ENCODE measurements around the gene ADCY5. TPM values are rescaled to one million over a fixed set of nuclear protein-coding genes. Genes with fewer than 3 reads are reported as not detected.

Gene ADCY5
- total RNA-seq, 1 donor from 2014 or later = 25.8 TPM

GRCh38 chr3:123406598-123406997 lies 42.3 kb downstream of the ADCY5 start:
- DNase-seq (ENCODE audit: low spot score) = peak; percentile 71

DNA sequence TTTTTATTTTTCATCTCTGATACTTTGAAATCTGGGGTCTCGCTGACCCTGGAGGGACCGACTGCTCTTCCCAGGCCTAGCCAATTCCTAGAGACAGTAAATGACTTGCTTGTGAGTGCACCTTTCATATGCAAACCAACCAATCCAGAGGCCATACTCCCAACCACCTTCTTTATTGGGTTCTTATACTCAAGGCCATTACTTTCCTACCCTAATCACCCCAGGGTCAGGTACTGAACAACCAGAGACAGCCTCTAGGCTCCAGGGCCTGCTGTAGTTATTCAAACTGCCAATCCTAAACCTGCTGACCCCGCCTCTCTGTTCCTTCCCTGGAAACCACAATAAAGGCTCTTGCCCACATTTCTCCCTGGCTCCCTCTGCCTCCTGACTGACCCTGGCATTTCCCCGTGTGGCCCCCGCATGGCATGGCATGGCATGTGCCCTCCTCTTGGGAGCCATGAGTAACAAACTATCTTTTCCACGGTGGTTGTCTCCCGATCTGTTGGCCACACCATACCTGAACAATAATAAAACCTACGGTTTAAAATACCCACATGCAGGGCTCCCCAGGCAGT lies 42.9 kb downstream of the ADCY5 start:
- no peak for DNase-seq (ENCODE audit: low spot score)

DNA sequence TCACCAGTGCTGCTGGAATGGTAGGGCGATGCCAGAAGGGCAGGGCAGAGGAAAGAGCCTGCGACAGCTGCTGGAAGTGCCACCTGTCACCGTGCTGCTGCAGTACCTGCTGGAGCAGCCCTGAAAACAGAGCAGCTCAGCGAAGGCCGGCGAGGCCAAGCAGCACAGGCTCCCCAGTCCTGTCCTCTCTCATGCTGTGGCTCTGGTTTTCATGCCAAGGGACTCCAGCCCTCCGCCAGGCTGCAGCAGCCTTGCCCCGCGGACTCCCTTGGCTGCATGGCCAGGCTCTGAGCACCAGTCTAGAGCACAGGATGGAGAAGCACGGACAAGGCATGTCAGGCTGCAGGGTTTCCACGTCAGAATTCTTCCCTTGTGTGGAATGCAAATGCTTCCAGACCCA lies 43.9 kb downstream of the ADCY5 start:
- no peak for DNase-seq (ENCODE audit: low spot score)

- peak; percentile 30 for DNase-seq (ENCODE audit: low spot score)
These were observed 44.5 kb downstream of the ADCY5 start for GRCh38 chr3:123404391-123404790.

GRCh38 chr3:123401836-123402530 lies 46.9 kb downstream of the ADCY5 start:
- no peak for DNase-seq (ENCODE audit: low spot score)

DNA sequence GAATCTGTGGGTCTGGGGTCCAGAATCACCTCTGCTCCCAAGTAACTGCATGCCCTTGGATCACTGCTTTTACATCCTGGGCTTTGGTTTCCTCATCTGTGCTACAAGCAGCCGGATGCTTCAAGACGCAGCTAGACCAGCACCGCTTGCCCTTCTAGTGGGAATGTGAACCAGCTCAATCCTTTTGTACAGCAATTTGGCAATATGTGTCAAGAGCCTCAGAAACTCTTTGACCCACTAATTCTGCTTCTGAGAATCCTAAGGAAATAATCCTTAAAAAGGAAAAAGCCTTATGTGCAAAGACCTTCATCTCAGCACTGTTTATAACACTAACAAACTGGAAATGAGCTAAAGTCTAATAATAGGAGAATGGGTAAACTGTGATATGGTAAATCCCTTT lies 48.7 kb downstream of the ADCY5 start:
- DNase-seq (ENCODE audit: low spot score) = no peak

DNA sequence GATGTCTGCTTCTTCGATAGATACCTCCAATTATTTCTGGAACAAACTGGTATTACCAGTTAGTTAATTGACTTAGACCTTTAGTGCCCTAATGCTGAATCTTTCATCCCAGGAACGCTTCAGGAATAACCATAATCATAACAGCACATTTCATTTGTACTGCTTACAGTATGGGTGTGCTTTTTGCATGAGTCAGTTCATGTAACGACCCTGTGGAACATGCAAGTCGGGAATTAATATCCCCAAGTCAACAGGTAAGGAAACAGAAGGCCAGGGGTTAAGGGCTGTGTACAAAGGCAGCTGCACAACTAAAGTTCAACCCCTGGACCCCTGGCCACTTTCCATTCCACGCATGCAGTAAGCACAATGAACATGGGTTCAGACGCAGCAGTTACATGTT lies 49.2 kb downstream of the ADCY5 start:
- no peak for DNase-seq (ENCODE audit: low spot score)

GRCh38 chr3:123397921-123398785 lies 50.7 kb downstream of the ADCY5 start:
- no peak for DNase-seq (ENCODE audit: low spot score)

DNA sequence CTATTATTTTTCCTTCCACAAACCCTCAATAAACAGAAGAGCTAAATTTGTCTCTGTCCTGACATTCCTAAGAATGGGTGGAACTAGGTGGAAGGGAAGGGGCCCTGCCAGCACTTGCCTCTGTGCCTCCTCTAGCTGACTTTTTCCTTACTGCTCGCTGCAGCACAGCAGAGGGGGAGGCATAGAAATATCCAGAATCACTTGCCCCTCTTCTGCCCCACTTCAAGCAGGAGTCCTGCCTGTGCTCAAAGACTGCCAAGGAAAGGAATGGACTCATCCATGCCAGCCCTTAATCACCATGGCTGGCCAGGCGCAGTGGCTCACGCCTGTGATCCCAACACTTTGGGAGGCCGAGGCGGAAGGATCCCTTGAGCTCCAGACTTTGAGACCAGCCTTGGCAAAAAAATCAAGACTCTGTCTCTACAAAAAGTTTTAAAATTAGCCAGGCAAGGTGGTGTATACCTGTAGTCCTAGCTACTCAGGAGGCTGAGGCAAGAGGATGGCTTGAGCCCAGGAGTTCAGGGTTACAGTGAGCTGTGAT lies 51.8 kb downstream of the ADCY5 start:
- no peak for DNase-seq (ENCODE audit: low spot score)

GRCh38 chr3:123396171-123397049 lies 52.5 kb downstream of the ADCY5 start:
- DNase-seq (ENCODE audit: low spot score) = no peak

- no peak for DNase-seq (ENCODE audit: low spot score)
These were observed 53.7 kb downstream of the ADCY5 start for GRCh38 chr3:123395235-123395634.

DNA sequence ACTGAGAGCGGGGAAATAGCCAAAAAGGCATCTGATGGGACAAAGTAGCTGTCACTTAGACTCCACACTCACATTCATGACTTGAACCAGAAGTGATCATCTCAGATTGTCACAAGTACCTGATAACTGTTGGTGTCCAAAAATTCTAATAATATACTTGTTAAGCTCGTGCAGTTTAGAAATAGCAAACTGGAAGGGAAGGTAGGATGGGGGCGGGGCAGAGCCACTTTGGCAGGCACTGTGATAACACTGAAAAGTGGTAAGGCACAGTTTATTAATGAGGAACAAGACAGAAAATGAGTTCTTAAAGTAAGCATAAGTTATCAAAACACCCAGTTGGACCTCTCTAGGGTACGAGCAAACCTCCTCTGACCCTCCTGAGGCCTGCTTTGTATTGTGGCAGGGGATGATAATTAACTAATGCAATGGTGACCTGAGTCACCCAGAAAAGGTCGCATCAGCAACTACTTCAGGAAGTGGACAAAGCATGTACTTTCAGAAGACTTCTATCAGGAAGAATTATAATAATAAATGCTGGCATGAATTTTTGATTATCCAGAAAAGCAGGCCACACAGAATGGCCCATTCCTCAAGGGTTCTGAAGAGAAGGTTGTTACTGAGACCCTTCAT lies 54.4 kb downstream of the ADCY5 start:
- no peak for DNase-seq (ENCODE audit: low spot score)

- no peak for DNase-seq (ENCODE audit: low spot score)
These were observed 55.8 kb downstream of the ADCY5 start for GRCh38 chr3:123392871-123393620.

DNA sequence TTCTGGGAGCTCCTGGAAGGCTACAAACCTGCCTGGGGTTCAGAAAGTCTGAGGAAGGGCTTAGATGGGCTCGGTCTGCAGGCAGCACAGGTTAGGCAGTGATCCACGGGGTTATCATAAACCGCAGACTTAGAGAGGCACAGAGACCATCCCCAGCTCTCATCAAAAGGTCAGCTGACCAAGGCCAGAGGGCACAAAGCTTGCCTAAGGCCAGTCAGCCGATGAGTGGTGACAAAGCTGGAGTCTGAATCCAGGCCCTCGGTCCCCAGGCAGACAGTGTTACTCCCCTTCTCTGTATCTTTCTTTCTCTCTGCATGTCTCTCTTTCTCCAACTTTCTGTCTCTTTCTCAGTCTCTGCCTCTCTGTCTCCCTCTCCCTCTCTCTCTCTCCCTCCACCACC lies 56.5 kb downstream of the ADCY5 start:
- no peak for DNase-seq (ENCODE audit: low spot score)

DNA sequence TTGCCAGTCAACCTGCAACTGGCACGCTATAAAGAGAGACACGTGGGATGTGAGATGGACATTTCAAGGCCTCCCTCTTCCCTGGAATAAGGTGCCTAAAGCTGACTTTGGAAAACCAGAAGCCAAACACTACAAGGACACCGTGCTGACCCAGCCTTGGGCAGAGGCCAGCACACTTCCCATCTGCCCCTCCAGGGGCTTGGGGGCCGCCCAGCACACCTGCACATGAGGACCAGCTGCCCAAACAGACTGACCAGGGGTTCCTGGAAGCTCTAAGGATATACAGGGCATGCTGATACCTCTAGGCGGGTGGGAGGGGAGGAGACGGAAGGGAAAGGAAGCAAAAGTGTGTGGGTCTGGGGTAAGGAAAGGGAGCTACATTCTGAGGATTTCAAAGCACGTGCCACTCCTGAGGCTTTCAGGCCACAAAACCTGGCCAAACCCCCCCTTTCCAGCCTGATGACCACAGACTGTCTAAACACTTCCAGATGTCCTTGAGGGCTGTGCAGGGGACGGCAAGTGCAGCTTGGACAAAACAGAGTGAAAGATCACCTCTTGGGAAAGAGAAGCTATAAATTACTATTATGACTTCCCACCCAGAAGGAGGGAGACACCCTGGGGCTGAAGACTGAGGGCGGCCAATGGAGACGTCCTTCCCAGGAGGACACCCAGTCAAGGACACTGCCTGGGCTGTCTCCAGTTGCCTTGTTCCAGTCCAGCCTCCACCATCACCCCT lies 57.9 kb downstream of the ADCY5 start:
- no peak for DNase-seq (ENCODE audit: low spot score)

DNA sequence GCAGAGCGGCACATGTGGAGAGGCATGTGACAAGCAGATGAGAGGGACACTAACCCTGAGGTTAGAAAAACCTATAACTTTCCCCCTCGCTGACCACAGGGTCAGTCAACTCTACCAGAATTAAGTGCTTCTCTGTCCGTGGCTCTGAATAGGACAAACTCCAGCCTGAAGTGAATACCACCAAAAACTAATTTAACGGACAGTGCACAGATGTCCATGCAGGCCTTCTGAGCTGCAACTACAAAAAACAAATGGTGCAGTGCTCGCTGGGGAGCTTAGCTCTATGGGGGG lies 59.3 kb downstream of the ADCY5 start:
- no peak for DNase-seq (ENCODE audit: low spot score)

DNA sequence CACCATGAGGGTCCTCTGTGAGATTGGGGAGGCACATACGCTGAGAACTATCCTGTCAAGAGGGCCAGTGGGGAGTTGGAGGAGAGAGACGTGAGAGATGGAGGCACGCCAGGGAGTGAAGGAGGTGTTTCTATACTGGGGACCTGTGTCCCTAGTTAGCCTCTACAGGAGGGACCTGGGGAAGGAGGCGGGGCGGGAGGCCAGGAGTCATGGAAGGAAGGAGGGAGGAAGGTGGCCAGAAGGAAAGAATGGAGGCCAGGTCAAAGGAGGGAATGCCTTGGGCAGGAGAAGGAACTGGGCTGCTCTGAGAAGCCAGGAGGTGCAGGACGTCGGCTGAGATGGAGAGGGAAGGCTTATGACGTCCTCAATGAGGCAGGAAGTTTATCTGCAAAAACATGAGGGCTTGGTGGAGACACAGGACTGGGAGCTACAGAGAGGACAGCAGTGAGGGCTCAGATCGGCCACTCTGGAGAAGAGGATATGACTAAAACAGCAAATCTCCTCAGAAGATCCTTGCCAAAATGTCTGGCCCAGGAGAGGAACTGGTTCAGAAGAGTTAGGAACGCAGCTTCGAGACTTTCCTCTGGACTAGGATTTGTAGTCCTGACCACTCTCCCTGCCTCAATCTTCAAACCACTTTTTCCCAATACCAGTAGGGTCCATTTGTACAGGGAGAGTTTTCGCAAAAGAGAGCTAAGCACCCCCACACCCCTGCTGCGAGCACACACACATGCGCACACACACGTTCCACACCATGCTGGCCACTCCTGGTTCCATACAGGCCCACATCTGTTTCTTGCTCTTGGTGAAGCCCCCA lies 59.9 kb downstream of the ADCY5 start:
- no peak for DNase-seq (ENCODE audit: low spot score)

GRCh38 chr3:123388042-123388441 lies 60.8 kb downstream of the ADCY5 start:
- DNase-seq (ENCODE audit: low spot score) = no peak

- no peak for DNase-seq (ENCODE audit: low spot score)
These were observed 61.4 kb downstream of the ADCY5 start for GRCh38 chr3:123387532-123387931.

Data from mucosa of gallbladder (tissue), 1 donor.